ENCODE data around the gene CAPN5.

DNA sequence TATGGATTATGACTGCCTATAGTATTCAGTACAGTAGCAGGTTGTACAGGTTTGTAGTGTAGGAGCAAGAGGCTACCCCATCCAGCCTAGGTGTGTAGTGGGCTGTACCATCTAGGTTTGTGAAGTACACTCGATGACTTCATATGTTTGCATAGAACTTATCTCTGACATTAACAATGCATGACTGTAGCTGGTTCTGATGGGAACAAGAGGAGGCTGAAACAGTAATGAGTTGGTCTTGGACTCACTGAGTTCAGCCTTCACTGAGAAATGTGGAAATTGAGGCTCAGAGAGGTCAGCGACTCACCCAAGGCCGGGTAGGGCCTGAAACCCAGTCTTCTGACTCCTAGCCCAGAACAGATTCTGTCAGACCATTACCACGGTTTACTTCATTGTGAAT is 74.3 kb downstream of the CAPN5 start:
- TF ChIP-seq, protein P1, sequence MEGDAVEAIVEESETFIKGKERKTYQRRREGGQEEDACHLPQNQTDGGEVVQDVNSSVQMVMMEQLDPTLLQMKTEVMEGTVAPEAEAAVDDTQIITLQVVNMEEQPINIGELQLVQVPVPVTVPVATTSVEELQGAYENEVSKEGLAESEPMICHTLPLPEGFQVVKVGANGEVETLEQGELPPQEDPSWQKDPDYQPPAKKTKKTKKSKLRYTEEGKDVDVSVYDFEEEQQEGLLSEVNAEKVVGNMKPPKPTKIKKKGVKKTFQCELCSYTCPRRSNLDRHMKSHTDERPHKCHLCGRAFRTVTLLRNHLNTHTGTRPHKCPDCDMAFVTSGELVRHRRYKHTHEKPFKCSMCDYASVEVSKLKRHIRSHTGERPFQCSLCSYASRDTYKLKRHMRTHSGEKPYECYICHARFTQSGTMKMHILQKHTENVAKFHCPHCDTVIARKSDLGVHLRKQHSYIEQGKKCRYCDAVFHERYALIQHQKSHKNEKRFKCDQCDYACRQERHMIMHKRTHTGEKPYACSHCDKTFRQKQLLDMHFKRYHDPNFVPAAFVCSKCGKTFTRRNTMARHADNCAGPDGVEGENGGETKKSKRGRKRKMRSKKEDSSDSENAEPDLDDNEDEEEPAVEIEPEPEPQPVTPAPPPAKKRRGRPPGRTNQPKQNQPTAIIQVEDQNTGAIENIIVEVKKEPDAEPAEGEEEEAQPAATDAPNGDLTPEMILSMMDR (IDR thresholded peaks at IDR 0.05; ENCODE audit: low read depth, low read length), result no peak
- no peak for TF ChIP-seq EZH2phosphoT487 (IDR thresholded peaks at IDR 0.05; ENCODE audit: low read depth)

All from OCI-LY3 (cell line).